Mucosa of stomach (tissue), 1 donor: Measurements from ENCODE around the gene ZDHHC3.
A peak's percentile ranks its signal among the peaks of the same experiment; 100 is the strongest.

Experiments
- H3K27me3 ChIP-seq: one replicate; pipeline ENCODE4 v1.7.0; 2013; ENCODE audit warnings: mild to moderate bottlenecking, low read length; ENCODE audit not compliant: control insufficient read depth, insufficient read depth
- H3K36me3 ChIP-seq: one replicate; pipeline ENCODE4 v1.7.0; 2013; ENCODE audit warnings: low read length; ENCODE audit not compliant: control insufficient read depth, insufficient read depth
- H3K4me1 ChIP-seq: one replicate; pipeline ENCODE4 v1.7.0; 2013; ENCODE audit warnings: mild to moderate bottlenecking, low read length; ENCODE audit not compliant: control insufficient read depth, insufficient read depth
- H3K4me3 ChIP-seq: one replicate; pipeline ENCODE4 v1.7.0; 2013; ENCODE audit warnings: low read length
- H3K9ac ChIP-seq: one replicate; pipeline ENCODE4 v1.7.0; 2013; ENCODE audit warnings: mild to moderate bottlenecking, low read length, moderate library complexity
- H3K9me3 ChIP-seq: one replicate; pipeline ENCODE4 v1.7.0; 2013; ENCODE audit warnings: mild to moderate bottlenecking, low read length, moderate library complexity; ENCODE audit not compliant: control insufficient read depth
- donor health status: Pancreatic carcinoma.

ZDHHC3 gene, protein sequence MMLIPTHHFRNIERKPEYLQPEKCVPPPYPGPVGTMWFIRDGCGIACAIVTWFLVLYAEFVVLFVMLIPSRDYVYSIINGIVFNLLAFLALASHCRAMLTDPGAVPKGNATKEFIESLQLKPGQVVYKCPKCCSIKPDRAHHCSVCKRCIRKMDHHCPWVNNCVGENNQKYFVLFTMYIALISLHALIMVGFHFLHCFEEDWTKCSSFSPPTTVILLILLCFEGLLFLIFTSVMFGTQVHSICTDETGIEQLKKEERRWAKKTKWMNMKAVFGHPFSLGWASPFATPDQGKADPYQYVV

GRCh38 chr3:44976002-44976815 is at the start of gene ZDHHC3, which contains the start of gene EXOSC7:
TSS of gene ZDHHC3 (minus strand) at chr3:44976174. CDS start at chr3:44959436, 16,738 bp downstream.
TSS of gene EXOSC7 (plus strand) at chr3:44976244. CDS start at chr3:44976278, 34 bp downstream.
- Histone ChIP-seq H3K4me1 (peaks cover 10% of the 10 kb centered on the region), H3K9me3 (no peaks in the 10 kb centered on the region)

GRCh38 chr3:45024542-45025255 is 48.7 kb upstream of the ZDHHC3 start:
- Histone ChIP-seq H3K27me3 (no peaks in the 10 kb centered on the region), H3K36me3 (no peaks in the 10 kb centered on the region), H3K4me3 (no peak overlapping the region), H3K9ac (no peak overlapping the region), H3K9me3 (no peaks in the 10 kb centered on the region), H3K4me1 (peaks cover 15% of the 10 kb centered on the region)

More at GRCh38 chr3:44976002-44976815, at the start of gene ZDHHC3, which contains the start of gene EXOSC7:
- H3K9ac ChIP-seq: peak within 1 kb of the TSS; percentile 88
- no peaks in the 10 kb centered on the region for H3K27me3 ChIP-seq
- peak within 1 kb of the TSS; percentile 97 for H3K4me3 ChIP-seq
- H3K36me3 ChIP-seq: no peaks in the 10 kb centered on the region

DNA sequence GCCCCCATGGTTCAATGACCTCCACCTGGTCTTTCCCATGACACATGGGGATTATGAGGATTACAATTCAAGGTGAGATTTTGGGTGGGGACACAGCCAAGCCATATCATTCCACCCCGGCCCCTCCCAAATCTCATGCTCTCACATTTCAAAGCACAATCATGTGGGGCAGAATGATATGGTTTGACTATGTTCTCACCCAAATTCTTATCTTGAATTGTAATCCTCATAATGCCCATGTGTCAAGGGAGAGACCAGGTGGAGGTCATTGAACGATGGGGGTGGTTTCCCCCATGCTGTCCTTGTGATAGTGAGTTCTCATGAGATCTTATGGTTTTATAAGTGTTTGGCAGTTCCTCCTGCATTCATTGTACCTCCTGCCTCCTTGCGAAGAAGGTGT is 47.7 kb upstream of the ZDHHC3 start:
- Histone ChIP-seq H3K36me3 (no peaks in the 10 kb centered on the region), H3K9me3 (no peaks in the 10 kb centered on the region), H3K27me3 (no peaks in the 10 kb centered on the region), H3K9ac (no peak overlapping the region), H3K4me1 (peaks cover 15% of the 10 kb centered on the region), H3K4me3 (no peak overlapping the region)

- no peaks in the 10 kb centered on the region for H3K27me3 ChIP-seq
- no peaks in the 10 kb centered on the region for H3K9me3 ChIP-seq
- H3K36me3 ChIP-seq: no peaks in the 10 kb centered on the region
- H3K4me1 ChIP-seq: peaks cover 15% of the 10 kb centered on the region
- H3K4me3 ChIP-seq: no peak overlapping the region
- H3K9ac ChIP-seq: no peak overlapping the region
These were observed 45.7 kb upstream of the ZDHHC3 start for GRCh38 chr3:45021524-45022297.

- Histone ChIP-seq H3K9ac (no peak overlapping the region), H3K4me1 (peaks cover 14% of the 10 kb centered on the region), H3K27me3 (no peaks in the 10 kb centered on the region), H3K4me3 (no peak overlapping the region), H3K9me3 (no peaks in the 10 kb centered on the region), H3K36me3 (no peaks in the 10 kb centered on the region)
These were observed 44.6 kb upstream of the ZDHHC3 start for GRCh38 chr3:45020534-45020933.

GRCh38 chr3:45017821-45018220 is 41.8 kb upstream of the ZDHHC3 start:
- Histone ChIP-seq H3K36me3 (no peaks in the 10 kb centered on the region), H3K9me3 (no peaks in the 10 kb centered on the region), H3K4me3 (no peak overlapping the region), H3K27me3 (no peaks in the 10 kb centered on the region), H3K9ac (no peak overlapping the region), H3K4me1 (no peaks in the 10 kb centered on the region)

DNA sequence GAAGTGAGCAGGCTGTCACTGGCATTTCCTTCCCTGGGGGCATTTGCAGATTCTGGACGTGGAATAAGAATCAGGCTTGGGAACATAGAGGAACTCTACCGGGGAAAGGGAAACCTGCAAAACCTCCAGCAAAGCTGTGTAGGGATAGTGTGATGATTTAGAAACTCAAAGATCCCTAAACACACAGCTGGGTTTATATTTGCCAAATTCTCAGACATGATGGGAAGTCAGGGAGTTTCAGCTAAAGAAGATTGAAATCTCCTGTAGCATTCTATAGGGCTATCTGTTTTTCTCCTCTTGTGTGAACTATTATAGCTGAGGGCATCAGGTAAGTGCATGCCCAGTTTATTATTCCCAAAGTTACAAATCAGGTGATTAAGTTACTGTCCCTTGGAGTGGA is 40.9 kb upstream of the ZDHHC3 start:
- H3K9me3 ChIP-seq: no peaks in the 10 kb centered on the region
- no peaks in the 10 kb centered on the region for H3K27me3 ChIP-seq
- H3K9ac ChIP-seq: no peak overlapping the region
- H3K4me3 ChIP-seq: no peak overlapping the region
- H3K36me3 ChIP-seq: no peaks in the 10 kb centered on the region
- peaks cover under 1% of the 10 kb centered on the region for H3K4me1 ChIP-seq

DNA sequence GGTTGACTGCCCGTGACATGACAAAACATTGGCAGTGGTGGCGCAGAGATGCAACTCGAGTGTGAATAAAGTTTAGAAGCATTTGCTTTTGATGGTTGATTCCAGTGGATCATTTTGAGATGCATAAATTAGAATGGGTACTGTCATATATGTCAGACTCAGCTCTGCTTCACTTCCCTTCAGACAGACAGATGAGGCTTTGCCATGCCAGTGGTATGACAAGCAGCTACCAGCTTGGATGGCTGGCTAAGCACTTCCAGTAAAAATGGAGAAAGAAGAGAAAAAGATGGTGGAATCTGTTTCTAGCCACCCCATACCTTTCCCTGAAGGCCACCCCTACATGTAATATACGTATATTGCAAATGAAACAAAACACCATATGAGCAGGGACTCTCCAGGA is 36.6 kb upstream of the ZDHHC3 start:
- Histone ChIP-seq H3K36me3 (no peaks in the 10 kb centered on the region), H3K4me3 (no peak overlapping the region), H3K4me1 (peaks cover 7% of the 10 kb centered on the region), H3K9me3 (no peaks in the 10 kb centered on the region), H3K27me3 (no peaks in the 10 kb centered on the region), H3K9ac (no peak overlapping the region)

GRCh38 chr3:45011756-45012508 is 36.0 kb upstream of the ZDHHC3 start:
- no peaks in the 10 kb centered on the region for H3K36me3 ChIP-seq
- H3K9ac ChIP-seq: peak overlapping the region; percentile 32
- no peaks in the 10 kb centered on the region for H3K27me3 ChIP-seq
- peaks cover 7% of the 10 kb centered on the region for H3K4me1 ChIP-seq
- H3K9me3 ChIP-seq: no peaks in the 10 kb centered on the region
- H3K4me3 ChIP-seq: no peak overlapping the region

DNA sequence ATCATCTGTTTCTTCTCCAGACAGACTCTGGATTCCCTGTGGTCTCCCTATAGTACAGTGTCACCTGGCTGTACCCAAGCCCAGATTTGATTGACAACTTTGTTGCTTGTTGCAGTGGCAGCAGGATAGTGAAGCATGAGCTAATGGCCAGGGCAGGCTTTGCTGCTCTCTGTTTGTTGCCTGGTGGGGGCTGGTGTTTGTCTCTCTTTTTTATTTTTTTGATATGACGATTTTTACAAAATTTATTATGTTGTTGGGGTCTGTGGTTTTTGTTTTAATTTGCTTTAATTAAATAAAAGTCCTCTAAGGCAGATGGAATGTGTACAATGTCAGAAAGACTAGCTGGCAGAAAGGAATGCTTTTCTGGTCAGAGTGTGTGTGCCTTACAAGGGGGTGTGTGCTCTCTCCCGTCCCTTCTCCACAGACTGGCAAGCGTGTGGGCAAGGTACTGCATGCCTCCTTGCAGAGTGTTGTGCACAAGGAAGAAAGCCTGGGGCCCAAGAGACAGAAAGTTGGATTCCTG is 34.9 kb upstream of the ZDHHC3 start:
- no peaks in the 10 kb centered on the region for H3K27me3 ChIP-seq
- H3K4me3 ChIP-seq: no peak overlapping the region
- H3K36me3 ChIP-seq: no peaks in the 10 kb centered on the region
- no peaks in the 10 kb centered on the region for H3K9me3 ChIP-seq
- no peak overlapping the region for H3K9ac ChIP-seq
- peaks cover 7% of the 10 kb centered on the region for H3K4me1 ChIP-seq

GRCh38 chr3:45009868-45010267 is 33.9 kb upstream of the ZDHHC3 start:
- H3K9me3 ChIP-seq: no peaks in the 10 kb centered on the region
- H3K36me3 ChIP-seq: no peaks in the 10 kb centered on the region
- H3K4me3 ChIP-seq: no peak overlapping the region
- no peaks in the 10 kb centered on the region for H3K27me3 ChIP-seq
- peaks cover 7% of the 10 kb centered on the region for H3K4me1 ChIP-seq
- H3K9ac ChIP-seq: no peak overlapping the region
